Adrenal gland (tissue), 5 donors: ENCODE measurements around the gene ZNF208.

Source experiments
- POLR2A ChIP-seq, 2 donors: fragments of 450-650 bp; IDR thresholded peaks; one replicate each; pipeline ENCODE4 v1.6.1; 2017; ENCODE audit warnings: antibody characterized with exemption in 2 of 2, mild to moderate bottlenecking in 2 of 2, moderate library complexity in 1 of 2
- TF ChIP-seq, protein P1 (sequence below), 6 experiments: fragments of 450-650 bp in 4 of 6; fragments of 200-600 bp in 2 of 6; sonication (generic) in 1 of 6; IDR thresholded peaks; 1 replicate in 5 of 6; 2 replicates in 1 of 6; pipeline versions ENCODE4 v1.5.1 to v1.8.0; 2016 to 2021; ENCODE audit warnings: antibody characterized with exemption in 6 of 6, mild to moderate bottlenecking in 2 of 6, moderate library complexity in 1 of 6
- donor health status: DM: no; HTN: no; CAD: no.

DNA sequence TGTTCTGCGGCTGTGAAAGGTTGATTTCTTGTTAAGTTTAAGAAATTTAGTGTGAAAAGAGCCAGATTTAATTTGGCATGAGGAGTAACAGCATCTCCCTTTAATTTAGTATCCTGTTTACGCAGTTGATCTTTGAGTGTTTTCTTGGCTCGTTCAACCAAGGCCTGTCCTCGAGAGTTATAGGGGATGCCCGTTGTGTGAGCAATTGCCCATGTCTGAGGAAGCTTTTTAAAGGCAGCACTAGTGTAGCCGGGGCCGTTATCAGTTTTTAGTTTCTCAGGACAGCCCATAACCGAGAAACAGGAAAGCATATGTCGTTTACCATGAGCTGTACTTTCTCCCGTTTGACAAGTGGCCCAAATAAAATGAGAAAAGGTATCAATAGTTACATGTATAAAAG is 127.2 kb downstream of the ZNF208 start:
- TF ChIP-seq, protein P1, sequence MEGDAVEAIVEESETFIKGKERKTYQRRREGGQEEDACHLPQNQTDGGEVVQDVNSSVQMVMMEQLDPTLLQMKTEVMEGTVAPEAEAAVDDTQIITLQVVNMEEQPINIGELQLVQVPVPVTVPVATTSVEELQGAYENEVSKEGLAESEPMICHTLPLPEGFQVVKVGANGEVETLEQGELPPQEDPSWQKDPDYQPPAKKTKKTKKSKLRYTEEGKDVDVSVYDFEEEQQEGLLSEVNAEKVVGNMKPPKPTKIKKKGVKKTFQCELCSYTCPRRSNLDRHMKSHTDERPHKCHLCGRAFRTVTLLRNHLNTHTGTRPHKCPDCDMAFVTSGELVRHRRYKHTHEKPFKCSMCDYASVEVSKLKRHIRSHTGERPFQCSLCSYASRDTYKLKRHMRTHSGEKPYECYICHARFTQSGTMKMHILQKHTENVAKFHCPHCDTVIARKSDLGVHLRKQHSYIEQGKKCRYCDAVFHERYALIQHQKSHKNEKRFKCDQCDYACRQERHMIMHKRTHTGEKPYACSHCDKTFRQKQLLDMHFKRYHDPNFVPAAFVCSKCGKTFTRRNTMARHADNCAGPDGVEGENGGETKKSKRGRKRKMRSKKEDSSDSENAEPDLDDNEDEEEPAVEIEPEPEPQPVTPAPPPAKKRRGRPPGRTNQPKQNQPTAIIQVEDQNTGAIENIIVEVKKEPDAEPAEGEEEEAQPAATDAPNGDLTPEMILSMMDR (IDR thresholded peaks at IDR 0.05) = no peak
- TF ChIP-seq POLR2A (IDR thresholded peaks at IDR 0.05) = no peak
